Measurements from ENCODE around the gene PLAC1.

Gene PLAC1, protein sequence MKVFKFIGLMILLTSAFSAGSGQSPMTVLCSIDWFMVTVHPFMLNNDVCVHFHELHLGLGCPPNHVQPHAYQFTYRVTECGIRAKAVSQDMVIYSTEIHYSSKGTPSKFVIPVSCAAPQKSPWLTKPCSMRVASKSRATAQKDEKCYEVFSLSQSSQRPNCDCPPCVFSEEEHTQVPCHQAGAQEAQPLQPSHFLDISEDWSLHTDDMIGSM

DNA sequence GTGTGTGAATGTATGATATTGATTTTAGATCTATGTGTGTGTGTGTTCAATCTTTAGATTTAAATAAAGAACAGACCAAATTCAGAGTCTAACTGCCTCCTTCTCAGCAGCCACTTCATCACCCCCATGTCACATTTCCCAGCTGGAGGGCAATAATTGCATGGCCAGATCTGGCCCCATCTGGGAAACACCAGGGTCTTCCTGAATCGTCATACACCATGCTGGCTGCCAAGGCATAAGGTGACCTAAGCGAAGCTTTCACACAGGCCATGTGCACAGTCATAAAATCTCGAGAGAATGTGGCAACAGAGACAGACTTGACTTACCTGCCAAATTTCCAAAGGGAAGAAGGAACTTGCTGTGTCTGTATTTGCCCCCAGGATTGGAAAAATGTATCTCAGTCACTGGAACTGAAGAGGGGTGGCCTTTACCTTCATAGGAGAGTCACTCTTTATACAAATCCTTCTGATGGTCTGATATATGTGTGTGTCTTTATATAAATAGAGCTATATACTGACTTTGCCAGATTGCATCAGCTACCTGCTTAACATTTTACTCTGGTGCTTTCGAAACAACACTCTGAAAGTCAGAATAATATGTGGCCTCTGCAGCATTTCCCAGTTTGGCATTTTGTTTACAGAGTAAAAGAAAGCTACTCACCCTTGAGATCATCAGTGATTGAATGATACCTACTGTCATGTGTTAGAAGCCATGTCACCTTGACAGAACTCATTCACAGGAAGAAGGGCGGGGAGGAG, at the start of gene PLAC1:
PLAC1 (minus strand) TSS at position 470 of the 758 bp plus-strand sequence. CDS start 91,789 bp downstream, outside the sequence.
- DNase-seq, result no peak

DNA sequence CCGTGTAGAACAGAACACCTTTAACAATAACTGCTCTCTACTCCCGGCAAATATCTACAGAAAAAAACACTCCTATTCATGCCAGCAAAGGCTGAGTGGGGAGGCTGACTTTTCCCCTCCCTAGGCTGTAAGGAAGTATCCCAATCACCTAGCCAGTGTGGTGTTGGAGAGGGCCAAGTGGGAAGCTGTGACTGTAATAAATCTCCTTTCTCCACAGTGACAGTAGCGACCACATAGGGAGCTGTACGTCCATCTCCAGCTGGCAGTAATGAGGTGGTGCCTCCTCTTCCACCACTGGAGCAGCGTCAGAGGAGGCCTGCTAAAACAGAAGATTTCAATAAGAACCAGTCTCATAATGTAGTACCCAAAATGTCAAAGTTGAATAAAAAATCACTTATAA, 47.9 kb upstream of the PLAC1 start:
- no peak for DNase-seq

DNA sequence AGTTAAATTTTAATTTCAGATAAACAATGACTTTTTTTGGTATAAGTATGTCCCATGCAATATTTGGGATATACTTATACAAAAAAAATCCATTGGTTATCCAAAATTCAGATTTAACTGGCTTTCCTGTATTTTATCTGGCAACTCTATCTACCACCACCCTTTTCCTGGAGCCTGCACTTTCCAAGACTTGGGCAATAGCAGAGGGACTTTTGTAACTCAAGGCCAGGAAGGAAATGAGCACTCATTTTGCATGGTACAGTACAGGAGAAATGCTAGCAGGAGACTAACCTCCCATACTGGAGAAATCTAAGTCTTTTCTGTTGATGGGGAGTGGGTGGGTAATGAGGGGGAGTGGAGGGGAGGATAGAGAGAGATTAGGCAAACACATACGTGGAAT, 37.7 kb upstream of the PLAC1 start:
- no peak for DNase-seq

DNA sequence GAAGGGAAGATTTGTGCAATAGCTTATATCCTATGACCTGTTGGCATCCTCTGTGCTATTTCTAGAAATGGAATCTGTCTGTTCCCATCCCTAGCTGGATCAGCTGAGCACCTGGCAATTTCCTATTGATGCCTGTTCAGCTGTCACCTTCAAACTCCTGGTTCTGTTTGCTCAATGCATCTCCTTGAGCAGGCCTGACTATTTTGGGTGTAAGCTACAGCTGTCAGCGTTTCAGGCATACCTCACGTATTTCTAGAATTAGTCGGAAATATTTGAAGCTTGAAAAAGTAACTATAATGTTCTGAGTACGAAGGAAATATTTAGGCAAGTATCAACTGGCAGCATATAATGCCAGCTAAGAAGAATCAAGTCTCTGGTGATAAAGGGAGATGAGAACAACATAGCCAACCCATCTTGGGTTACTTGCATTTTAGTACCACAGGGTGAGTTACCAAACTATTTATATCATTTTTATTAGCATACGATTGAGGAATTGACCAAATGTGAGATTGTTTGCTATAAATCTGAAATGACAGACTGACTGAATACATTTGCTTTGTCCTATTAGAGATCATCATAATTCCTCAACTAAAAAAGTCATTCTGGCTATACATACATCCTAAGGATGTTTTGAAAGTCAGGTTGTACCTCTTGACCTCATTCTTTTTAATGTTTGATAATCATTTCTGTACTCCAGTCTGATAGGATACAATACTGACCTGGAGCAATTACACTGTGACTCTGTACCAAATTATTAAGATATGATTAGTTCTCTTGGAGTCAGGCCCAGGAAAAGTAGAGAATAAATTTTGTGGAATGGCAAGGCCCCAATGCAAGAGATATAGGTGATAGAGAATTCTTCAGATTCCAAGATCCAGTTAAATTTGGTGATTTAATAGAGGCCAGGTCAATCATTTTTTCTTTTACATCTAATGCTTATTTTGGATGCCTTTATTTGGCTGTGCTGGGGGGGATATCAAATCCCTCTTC, 36.4 kb upstream of the PLAC1 start:
- no peak for DNase-seq

DNA sequence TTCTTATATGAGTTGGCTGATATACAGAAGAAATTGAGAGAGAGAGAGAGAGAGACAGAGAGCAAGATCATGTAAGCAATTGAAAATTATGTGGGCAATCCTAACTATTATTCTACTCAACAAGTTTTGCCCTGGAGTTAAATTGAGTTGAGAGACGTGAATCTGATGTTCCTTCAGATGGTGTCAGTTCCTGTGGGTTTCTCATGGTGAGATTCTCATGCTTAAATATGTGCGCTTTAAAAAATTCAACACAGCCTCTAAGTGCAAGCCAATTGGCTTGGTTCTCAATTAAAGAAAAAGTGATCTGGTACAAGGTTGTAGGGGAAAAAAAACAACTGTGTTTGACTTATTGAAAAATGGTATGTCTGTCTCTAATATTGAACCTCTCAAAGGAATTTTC, 35.4 kb upstream of the PLAC1 start:
- DNase-seq, result no peak

DNA sequence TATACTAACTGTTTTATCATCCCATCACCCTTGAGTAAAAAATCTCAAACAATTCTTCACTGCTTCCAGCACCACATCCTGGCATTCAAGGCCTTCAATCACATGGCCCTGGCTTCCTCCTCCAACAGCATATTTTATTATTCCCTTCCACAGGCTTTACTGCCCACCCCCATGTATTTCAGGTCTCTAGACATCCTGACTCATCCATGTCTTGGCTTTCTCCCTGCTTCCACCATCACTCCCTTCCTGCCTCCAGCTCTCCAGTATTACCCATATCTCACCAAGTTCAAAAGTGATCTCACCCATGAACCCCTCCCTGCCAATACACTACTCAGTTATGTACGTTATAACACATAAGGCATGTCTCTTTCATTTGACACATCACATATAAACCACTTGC, 34.7 kb upstream of the PLAC1 start:
- DNase-seq, result no peak

DNA sequence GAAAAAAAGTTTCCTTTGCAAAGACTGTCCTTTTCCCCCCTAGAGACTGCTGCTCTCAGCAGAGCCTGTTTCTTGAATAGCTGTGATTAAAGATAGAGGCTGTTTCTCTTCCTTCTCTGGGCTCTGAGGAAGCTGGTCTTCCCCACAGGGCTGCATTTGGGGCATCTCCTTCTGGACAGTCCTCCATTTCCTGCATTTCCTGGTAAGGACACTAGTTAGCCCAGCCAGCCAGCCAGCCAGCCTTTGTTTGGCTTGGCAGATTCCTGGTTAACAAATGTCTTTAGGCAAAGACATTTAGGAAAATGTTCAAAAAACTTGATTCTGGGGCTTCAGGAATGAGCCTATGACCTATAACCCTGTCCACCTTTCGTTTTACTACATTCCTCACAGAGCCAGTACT, 34.0 kb upstream of the PLAC1 start:
- DNase-seq, result no peak

DNA sequence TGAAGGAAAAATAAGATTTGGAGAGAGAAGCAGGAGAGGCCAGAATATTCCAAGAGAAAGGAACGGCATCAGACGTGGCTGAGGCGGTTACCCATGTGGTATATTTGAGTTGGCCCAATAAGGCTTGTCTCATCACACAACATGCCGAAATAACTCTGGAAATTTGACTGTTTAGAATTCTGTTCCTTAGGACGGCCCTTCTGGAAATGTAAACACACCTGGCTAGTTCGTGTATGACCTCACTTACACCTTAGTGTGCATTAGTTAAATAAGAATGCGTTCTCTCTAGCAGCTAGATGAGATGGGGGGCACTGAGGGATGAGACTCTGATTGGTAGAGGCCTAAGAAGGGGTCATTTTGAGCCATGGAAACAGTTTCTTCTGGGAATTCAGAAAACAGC, 33.2 kb upstream of the PLAC1 start:
- DNase-seq, result no peak

DNA sequence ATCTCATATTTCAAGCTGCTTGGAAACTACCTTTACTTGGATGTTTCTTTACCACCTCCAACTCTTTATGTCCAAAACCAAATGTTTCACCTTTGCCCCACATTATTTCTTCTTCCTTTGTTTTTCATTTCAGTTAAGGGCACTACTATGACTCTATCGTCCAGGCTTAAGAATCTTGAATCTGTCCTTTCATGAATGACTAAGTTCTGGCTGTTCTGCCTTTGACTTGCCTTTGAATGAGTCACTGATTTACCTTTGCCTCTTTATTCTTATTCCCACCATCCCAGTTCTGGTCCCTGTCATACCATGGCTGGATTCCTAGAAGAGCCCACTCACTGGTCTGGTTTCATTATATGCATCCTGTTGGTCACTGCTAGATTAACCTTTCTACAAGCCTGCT, 30.6 kb upstream of the PLAC1 start:
- no peak for DNase-seq

DNA sequence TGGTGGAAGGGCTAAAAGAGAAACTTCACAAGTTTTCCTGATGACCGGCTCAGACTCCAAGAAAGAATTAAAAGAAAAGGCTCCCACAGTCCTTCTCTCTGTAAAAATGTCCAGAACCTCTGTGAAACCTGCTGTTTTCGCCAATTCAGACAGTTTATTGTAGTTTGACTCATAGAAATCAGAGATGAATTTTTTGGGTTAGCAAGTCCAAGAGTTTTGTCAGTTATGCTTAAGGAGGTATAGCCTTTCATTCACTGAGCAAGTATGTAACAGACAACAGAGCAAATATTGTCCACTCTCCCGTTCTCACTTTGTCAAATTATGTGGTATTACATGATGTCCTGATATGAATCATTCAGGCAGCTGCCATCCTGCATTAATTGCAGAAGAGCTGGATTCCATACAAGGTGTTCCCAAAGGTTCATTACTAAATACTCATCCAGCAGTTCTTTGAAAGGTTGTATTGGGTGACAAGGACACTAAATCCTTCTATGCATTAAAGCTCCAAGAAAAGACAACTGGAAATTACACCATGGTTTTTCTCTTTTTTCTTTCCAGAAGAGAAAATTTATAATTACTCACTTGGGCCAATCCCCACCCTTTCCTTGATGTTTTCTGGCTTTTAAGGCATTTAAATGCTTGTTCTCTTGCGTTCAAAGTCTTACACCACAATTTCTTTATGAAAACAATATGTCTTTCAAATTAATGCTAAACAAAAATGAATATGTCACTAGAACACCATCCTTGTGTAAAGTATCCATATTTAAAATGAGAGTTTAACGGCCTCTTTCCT, 30.0 kb upstream of the PLAC1 start:
- no peak for DNase-seq

DNA sequence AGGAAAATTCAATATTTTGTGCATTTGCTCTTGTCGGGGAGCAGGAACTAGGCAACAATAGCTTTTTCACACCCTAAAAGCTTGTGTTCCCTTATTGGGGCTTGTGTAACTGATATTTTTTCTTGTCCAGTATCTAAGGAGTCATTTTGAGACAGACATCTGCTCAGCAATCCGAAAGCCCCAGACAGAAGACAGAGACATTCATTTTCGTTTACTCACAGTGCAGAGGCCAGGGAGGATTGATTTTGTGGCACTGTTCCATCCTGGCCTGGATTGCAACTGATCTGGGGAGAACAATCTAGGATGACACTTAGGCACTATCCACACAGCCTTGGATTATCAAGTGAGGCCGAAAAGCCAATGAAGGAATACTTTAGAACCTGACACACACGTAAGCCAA, 27.4 kb upstream of the PLAC1 start:
- DNase-seq, result no peak

DNA sequence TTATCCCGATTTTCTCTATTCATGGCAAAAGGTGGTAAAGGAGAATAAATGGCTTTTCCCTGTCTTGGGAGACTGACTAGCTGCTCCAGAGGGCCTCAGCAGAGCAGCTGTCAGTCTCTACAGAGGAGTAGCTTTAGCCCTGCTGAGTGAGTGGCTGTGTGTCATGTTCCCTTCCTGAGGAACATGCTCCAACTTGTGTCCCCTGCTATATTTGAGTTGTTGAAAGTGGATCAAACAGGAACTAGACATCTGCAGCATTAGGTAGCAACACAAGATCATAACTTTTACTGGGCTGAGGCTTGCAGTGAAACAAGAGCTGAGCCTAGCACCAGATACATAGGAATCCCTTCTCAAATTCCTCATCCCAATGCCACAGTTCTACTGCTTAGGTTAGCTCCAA, 26.7 kb upstream of the PLAC1 start:
- DNase-seq, result no peak

DNA sequence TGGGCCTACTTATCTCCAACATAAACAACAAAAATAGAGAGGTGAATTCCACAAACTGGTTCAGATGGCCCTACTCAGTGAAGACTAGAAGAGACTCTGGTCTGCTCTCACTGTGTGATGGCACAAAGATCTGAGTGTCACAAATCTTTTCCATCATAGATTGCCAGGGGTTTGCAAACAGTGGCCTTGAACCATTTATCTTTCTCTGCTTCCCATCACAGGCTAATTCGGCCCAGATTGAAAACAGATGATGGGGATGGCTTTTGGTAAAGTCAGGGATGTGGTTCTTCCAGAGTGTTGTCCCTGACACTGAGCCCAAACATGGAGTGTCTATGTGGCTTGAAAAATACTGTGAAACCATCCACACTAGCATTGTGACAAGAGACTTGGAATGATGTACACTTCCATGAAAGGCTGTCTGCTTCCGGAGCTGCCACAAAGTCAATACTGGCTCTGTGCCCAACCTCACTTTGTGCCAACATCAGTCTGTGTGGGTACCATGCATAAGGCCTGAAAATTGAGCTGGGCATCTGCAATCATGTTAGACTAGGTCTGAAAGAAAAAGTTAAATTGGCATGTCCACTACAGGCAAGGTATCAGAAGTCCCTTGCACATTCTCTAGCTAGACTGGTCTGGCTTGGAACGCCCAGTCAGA, 25.2 kb upstream of the PLAC1 start:
- no peak for DNase-seq

DNA sequence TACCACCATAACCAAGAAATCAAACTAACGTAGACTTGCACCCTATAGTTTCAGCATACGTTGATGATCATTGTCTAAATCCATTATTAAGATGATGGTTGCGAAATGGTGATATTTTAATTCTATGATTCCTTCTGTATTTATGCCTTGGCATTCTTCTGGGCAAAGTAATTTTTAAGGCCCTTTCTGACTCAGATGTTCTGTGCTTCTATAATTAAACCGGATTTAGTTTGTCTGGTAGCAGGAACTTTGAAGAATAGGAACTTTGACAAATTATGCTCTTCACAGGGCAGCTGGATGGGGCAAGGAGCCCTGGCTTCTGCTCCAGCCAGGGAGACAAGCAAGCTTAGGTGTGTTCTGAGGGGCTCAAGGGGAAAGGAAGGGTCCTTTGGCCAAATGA, 23.8 kb upstream of the PLAC1 start:
- DNase-seq, result no peak

DNA sequence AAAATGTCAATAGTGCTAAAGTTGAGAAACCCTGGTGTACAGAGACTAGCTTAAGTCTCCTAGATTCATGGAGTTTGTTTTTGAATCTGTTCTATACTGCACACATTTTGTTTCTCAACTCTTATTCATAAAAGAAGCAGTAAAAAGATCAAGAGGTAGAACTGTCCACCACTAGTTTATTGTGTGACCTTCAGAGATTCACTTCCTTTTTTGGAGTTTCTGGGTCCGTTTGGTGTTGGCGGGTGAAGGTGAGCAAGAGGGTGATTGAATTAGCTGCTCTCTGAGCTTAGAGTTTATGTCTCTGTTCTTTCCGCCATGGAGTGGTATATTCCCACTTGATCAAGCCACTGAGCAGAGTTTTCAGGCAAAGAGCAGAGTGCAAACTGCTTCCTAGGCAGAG, 21.4 kb upstream of the PLAC1 start:
- DNase-seq, result no peak

DNA sequence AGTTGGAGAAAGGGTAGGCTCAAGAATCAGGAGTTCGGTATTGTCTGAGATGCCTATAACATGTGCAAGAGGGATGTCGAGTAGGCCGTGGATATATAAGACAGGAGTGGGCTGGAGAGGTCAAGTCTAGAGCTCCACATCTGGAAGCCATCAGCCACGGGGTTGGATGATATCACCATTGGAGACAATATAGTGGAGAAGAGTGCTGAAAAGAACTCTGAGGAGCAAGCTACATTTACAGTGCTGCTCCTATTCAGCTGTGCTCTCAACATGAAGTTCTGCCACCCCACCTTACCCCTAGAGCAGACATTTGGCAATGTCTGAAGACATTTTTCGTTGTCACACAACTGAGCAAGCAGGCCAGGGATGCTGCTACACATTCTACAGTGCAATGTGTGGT, 20.9 kb upstream of the PLAC1 start:
- no peak for DNase-seq

DNA sequence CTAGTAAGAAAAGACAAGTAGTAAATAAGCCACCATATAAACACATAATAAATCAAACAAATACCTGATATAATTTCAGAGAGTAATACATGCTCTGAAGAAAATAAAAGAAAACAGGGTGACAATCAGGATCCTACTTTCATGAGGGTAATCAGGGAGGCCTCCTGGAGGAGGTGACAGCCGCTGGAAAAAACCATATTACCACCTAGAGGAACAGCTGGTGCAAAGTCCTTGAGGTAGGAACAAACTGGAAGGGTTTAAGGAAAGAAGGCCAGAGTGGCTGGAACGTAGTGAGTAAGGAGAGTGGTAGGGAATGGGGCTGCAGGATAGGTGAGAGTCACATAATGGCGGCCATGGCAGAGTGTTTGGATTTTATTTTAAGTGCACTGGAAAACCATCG, 19.1 kb upstream of the PLAC1 start:
- no peak for DNase-seq

DNA sequence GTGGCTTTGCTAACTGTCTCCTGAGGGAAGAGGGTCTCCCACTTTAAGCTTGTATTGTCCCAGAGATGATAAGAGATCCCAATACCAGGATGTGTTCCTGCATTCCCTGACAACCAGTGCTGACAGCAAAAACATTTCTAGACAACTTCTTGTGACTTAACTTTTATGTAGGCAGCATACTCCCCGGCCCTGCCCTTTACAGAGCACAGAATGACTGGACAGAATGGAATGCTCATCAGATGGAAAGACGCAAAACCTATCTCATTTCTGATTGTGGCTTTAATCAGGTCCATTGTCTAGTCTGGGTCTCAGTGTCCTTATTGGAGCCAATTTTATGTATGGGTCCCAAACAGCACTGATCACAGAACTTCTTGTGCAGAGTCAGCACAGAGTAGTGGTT, 18.2 kb upstream of the PLAC1 start:
- no peak for DNase-seq

DNA sequence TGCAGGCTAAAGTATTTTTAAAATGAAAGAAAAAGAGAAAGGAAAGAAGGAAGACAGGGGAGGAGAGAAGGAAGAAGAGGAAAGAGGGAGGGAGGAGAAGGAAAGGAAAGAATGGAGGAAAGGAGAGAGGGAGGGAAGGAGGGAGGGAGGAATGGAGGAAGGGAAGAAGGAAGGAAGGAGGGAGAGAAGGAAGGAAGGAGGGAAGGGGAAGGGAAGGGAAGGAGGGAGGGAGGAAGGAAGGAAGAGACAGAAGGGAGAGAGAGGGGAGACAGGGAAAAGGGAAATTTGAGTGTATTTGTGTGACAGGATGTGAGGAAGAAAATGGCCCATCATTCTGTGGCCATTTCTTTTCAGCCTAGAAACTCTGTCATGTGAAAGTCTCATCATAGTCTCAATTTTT, 14.9 kb upstream of the PLAC1 start:
- no peak for DNase-seq

DNA sequence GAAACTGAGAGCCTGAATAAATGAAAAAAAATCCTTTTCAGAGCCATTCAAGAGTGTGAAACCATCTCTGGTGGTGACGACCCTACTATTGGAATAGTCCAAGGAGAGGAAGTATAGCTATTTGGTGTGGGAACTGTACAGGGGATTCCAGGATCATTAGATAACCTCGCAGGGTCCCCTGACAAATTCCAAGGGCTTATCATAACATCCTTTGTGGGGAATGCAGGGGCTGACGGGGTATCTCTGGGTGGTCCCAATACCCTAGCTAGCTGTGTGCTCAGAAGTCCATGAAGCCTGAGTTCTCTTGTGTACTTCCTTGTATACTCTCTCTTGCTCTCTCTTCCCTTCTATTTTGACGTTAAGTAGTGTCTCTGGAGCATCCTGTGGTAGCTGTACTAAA, 13.8 kb upstream of the PLAC1 start:
- DNase-seq, result no peak

DNA sequence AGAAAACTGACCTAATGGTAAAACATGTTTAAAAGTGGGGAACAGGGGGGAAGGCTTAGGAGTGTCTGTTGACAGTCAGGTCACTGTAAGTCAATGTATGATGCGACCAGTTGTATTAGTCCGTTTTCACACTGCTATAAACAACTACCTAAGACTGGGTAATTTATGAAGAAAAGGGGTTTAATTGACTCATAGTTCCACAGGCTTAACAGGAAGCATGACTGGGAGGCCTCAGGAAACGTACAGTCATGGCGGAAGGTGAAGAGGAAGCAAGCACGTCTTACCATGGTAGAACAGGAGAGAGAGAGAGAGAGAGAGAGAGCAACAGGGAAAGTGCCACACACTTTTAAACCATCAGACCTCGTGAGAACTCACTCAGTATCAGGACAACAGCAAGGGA, 13.0 kb upstream of the PLAC1 start:
- no peak for DNase-seq

All from NCI-H187 treated with DMSO at 0.1 percent for 48 hours (cell line).